Melanocyte of skin (primary cell): ENCODE measurements around the gene TFCP2L1. TPM values are rescaled to one million over a fixed set of nuclear protein-coding genes. Genes with fewer than 3 reads are reported as not detected.

Experiments used
- total RNA-seq, 2 donors: library from RNA; depleted of rRNA; stranded (reverse); fragments of >200 nt; gene quantifications; 2 replicates each; pipeline ENCODE4 v1.2.3, GENCODE V29; 2012

The TFCP2L1 gene
- not detected for total RNA-seq

GRCh38 chr2:121284463-121285449 lies at the start of gene TFCP2L1:
Gene TFCP2L1, minus strand, starts transcription at chr2:121285202. Its CDS starts 93 bp downstream, at chr2:121285109.

Other genes starting within 250 kb of the TFCP2L1 start
- under 1 TPM; under 0.01 TPM for gene RNU4ATAC, start 245.7 kb upstream of the TFCP2L1 start, total RNA-seq